DOHH2 (cell line): ENCODE data around the gene RCN2.

Experiments
- H3F3A ChIP-seq: fragments of 200-600 bp; sonication (generic), shearing (Covaris generic); 2 replicates; pipeline ENCODE4 v1.6.0; 2016; ENCODE audit warnings: antibody characterized with exemption, mild to moderate bottlenecking; ENCODE audit not compliant: control insufficient read depth, insufficient read depth
- H3K27ac ChIP-seq: fragments of 200-600 bp; sonication (generic); 2 replicates; pipeline ENCODE4 v1.5.1; 2014; ENCODE audit warnings: low read depth, mild to moderate bottlenecking, low read length, moderate library complexity
- H3K27me3 ChIP-seq: fragments of 200-600 bp; sonication (generic); 2 replicates; pipeline ENCODE4 v1.6.1; 2014; ENCODE audit warnings: mild to moderate bottlenecking, low read length, mixed read lengths; ENCODE audit not compliant: control insufficient read depth
- H3K36me3 ChIP-seq: fragments of 200-600 bp; sonication (generic); 2 replicates; pipeline ENCODE4 v1.6.1; 2014; ENCODE audit warnings: mild to moderate bottlenecking, low read length, moderate library complexity, mixed read lengths; ENCODE audit not compliant: control insufficient read depth
- H3K4me1 ChIP-seq: fragments of 200-600 bp; sonication (generic); 2 replicates; pipeline ENCODE4 v1.6.1; 2014; ENCODE audit warnings: mild to moderate bottlenecking, low read length, mixed read lengths; ENCODE audit not compliant: control insufficient read depth
- H3K4me2 ChIP-seq: fragments of 200-600 bp; sonication (generic); 2 replicates; pipeline ENCODE4 v1.6.0; 2014; ENCODE audit warnings: mild to moderate bottlenecking, low read length, moderate library complexity
- H3K4me3 ChIP-seq: fragments of 200-600 bp; sonication (generic); 2 replicates; pipeline ENCODE4 v1.5.1; 2014; ENCODE audit warnings: mild to moderate bottlenecking, low read length, mixed read lengths
- H3K79me2 ChIP-seq: fragments of 200-600 bp; sonication (generic); 2 replicates; pipeline ENCODE4 v1.6.1; 2014; ENCODE audit warnings: mild to moderate bottlenecking, low read length, mixed read lengths; ENCODE audit not compliant: control insufficient read depth
- H3K9me2 ChIP-seq: fragments of 200-600 bp; sonication (generic); replicated peaks from 2 replicates; pipeline ENCODE4 v1.6.1; 2014; ENCODE audit warnings: mild to moderate bottlenecking, low read length, mixed read lengths; ENCODE audit not compliant: control insufficient read depth
- H3K9me3 ChIP-seq: fragments of 200-600 bp; sonication (generic); 2 replicates; pipeline ENCODE4 v1.6.1; 2014; ENCODE audit warnings: antibody characterized with exemption, low read length, mixed read lengths; ENCODE audit not compliant: control insufficient read depth, insufficient read depth
- H4K20me1 ChIP-seq: fragments of 200-600 bp; sonication (generic); 2 replicates; pipeline ENCODE4 v1.6.0; 2014; ENCODE audit warnings: low read depth, mild to moderate bottlenecking, antibody characterized with exemption, low read length, moderate library complexity; ENCODE audit not compliant: control insufficient read depth, insufficient read depth
- CTCF ChIP-seq: fragments of 200-600 bp; sonication (generic); IDR thresholded peaks from one replicate; pipeline ENCODE4 v1.5.1; 2014; ENCODE audit warnings: antibody characterized with exemption, mild to moderate bottlenecking, low read depth, low read length; ENCODE audit not compliant: poor library complexity, severe bottlenecking
- EZH2phosphoT487 ChIP-seq: fragments of 200-600 bp; sonication (generic); IDR thresholded peaks from 2 replicates; pipeline ENCODE4 v1.6.1; 2017; ENCODE audit warnings: borderline replicate concordance, mild to moderate bottlenecking, antibody characterized with exemption, low read length, moderate library complexity, mixed read lengths

The RCN2 gene

GRCh38 chr15:76996526-76997401, 65.2 kb downstream of the RCN2 start:
- H3K36me3 ChIP-seq, result no peaks in the 10 kb centered on the region
- no peaks in the 10 kb centered on the region for H3F3A ChIP-seq
- H3K4me2 ChIP-seq, result peak overlapping the region; percentile 100
- no peaks in the 10 kb centered on the region for H3K9me2 ChIP-seq
- TF ChIP-seq EZH2phosphoT487, result no peak
- no peak for TF ChIP-seq CTCF
- peaks cover 6% of the 10 kb centered on the region for H3K79me2 ChIP-seq
- H3K9me3 ChIP-seq, result no peaks in the 10 kb centered on the region
- no peak overlapping the region for H3K27ac ChIP-seq
- no peaks in the 10 kb centered on the region for H4K20me1 ChIP-seq
- H3K4me3 ChIP-seq, result no peak overlapping the region
- H3K4me1 ChIP-seq, result peaks cover 23% of the 10 kb centered on the region
- no peaks in the 10 kb centered on the region for H3K27me3 ChIP-seq

GRCh38 chr15:76998663-76999285, 67.2 kb downstream of the RCN2 start:
- H3K4me1 ChIP-seq, result peaks cover 43% of the 10 kb centered on the region
- H3K4me2 ChIP-seq, result no peak overlapping the region
- no peak for TF ChIP-seq CTCF
- no peak for TF ChIP-seq EZH2phosphoT487
- H3K27ac ChIP-seq, result no peak overlapping the region
- no peaks in the 10 kb centered on the region for H3K27me3 ChIP-seq
- H3K4me3 ChIP-seq, result no peak overlapping the region
- H3K9me3 ChIP-seq, result no peaks in the 10 kb centered on the region
- peaks cover 6% of the 10 kb centered on the region for H3K79me2 ChIP-seq
- no peaks in the 10 kb centered on the region for H3K9me2 ChIP-seq
- H4K20me1 ChIP-seq, result no peaks in the 10 kb centered on the region; the same call in 1 of the 2 replicates
- no peaks in the 10 kb centered on the region for H3K36me3 ChIP-seq
- no peaks in the 10 kb centered on the region for H3F3A ChIP-seq

GRCh38 chr15:76999996-77000395, 68.4 kb downstream of the RCN2 start:
- Histone ChIP-seq H3K4me3 (no peak overlapping the region), H3K9me2 (no peaks in the 10 kb centered on the region), H4K20me1 (peaks cover 5% of the 10 kb centered on the region; the same call in 1 of the 2 replicates), H3K79me2 (peaks cover 6% of the 10 kb centered on the region), H3K36me3 (no peaks in the 10 kb centered on the region), H3F3A (no peaks in the 10 kb centered on the region), H3K4me1 (peaks cover 43% of the 10 kb centered on the region), H3K27me3 (no peaks in the 10 kb centered on the region), H3K9me3 (no peaks in the 10 kb centered on the region), H3K4me2 (no peak overlapping the region), H3K27ac (no peak overlapping the region)
- no peak for TF ChIP-seq CTCF
- TF ChIP-seq EZH2phosphoT487, result no peak
